SK-N-MC (cell line): Measurements from ENCODE around the gene NCOA5.

Source experiments
- EZH2 ChIP-seq: fragments of 200-600 bp; sonication (generic); IDR thresholded peaks from one replicate; pipeline ENCODE4 v1.6.1; 2017; ENCODE audit warnings: antibody characterized with exemption
- FOXP2 ChIP-seq: optimal IDR thresholded peaks from 2 replicates; pipeline ENCODE3; 2011; ENCODE audit warnings: mild to moderate bottlenecking, moderate library complexity; ENCODE audit not compliant: insufficient read depth; ENCODE audit errors: extremely low read length, control extremely low read depth

DNA sequence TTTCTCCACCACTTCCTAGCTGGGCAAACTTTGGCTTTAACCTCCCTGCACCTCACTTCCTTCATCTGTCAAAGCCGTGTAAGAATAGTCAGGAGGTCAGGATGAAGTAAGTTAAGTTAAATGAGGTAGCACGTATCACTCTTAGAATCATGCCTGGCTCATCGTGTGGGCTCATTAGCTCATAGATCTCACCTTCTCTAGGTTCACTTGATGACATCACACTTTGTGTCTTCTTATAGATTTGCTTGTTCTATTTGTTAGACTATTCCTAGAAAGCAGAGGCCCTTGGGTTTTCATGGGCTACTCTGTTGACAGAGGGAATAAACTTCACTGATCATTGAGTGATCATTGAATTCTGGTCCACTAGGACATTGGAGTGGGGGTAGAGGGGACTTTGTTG is 12.2 kb upstream of the NCOA5 start:
- TF ChIP-seq EZH2: no peak
- TF ChIP-seq FOXP2: no peak
